ENCODE data around the gene CAPZB.

GRCh38 chr1:19421365-19421764 is 64.0 kb downstream of the CAPZB start:
- TF ChIP-seq ZFP3 (CRISPR knock-in tag; IDR thresholded peaks at IDR 0.05) (no peak), CREB5 (CRISPR knock-in tag; IDR thresholded peaks at IDR 0.05; ENCODE audit: low read depth) (no peak), ZNF70 (CRISPR knock-in tag; IDR thresholded peaks at IDR 0.05) (no peak), PATZ1 (CRISPR knock-in tag; IDR thresholded peaks at IDR 0.05; ENCODE audit: borderline replicate concordance) (no peak), CSRNP3 (CRISPR knock-in tag; IDR thresholded peaks at IDR 0.05) (no peak), POU6F1 (CRISPR knock-in tag; IDR thresholded peaks at IDR 0.05; ENCODE audit: borderline replicate concordance, low read depth) (no peak), SNAI2 (CRISPR knock-in tag; IDR thresholded peaks at IDR 0.05) (no peak), ZNF565 (CRISPR knock-in tag; conservative IDR thresholded peaks at IDR 0.05; ENCODE audit: low read depth) (no peak), ZFP30 (CRISPR knock-in tag; IDR thresholded peaks at IDR 0.05) (no peak), GLIS3 (CRISPR knock-in tag; IDR thresholded peaks at IDR 0.05) (no peak), TOX (CRISPR knock-in tag; IDR thresholded peaks at IDR 0.05; ENCODE audit: borderline replicate concordance) (no peak)

Data from SK-N-SH treated with all-trans-retinoic acid at 6 μM for 48 hours (cell line).